Fibroblast of the aortic adventitia (primary cell): ENCODE results near the gene SLC25A11. TPM values are rescaled to one million over a fixed set of nuclear protein-coding genes. Genes with fewer than 3 reads are reported as not detected.

ENCODE experiments used
- DNase-seq: peaks from one replicate; pipeline ENCODE4 v3.0.0-alpha.2; 2010; ENCODE audit warnings: low read depth
- H3K4me3 ChIP-seq: 2 replicates; pipeline ENCODE4 v1.5.1; 2011; ENCODE audit warnings: low read depth, mild to moderate bottlenecking, control low read depth, low read length, moderate library complexity
- total RNA-seq: library from RNA; depleted of rRNA; stranded (reverse); fragments of >200 nt; gene quantifications from 2 replicates; pipeline ENCODE4 v1.2.3, GENCODE V29; 2012; ENCODE audit warnings: low replicate concordance
- TF ChIP-seq, protein P1 (sequence below): IDR thresholded peaks from 2 replicates; pipeline ENCODE4 v1.5.1; 2011; ENCODE audit warnings: mild to moderate bottlenecking, low read length, control low read depth, inconsistent platforms; ENCODE audit not compliant: insufficient read depth

Gene SLC25A11
- total RNA-seq, 1 donor: 49.9 TPM

DNA sequence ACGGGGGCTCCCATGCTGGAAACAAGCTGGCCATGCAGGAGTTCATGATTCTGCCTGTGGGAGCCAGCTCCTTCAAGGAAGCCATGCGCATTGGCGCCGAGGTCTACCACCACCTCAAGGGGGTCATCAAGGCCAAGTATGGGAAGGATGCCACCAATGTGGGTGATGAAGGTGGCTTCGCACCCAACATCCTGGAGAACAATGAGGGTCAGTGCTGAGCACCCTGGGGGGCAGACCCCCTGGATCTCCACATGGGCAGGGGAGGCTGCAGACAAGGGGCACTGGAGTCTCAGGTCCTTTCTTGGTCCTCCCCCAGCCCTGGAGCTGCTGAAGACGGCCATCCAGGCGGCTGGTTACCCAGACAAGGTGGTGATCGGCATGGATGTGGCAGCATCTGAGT, 15.2 kb upstream of the SLC25A11 start:
- no peak for DNase-seq
- TF ChIP-seq, protein P1, sequence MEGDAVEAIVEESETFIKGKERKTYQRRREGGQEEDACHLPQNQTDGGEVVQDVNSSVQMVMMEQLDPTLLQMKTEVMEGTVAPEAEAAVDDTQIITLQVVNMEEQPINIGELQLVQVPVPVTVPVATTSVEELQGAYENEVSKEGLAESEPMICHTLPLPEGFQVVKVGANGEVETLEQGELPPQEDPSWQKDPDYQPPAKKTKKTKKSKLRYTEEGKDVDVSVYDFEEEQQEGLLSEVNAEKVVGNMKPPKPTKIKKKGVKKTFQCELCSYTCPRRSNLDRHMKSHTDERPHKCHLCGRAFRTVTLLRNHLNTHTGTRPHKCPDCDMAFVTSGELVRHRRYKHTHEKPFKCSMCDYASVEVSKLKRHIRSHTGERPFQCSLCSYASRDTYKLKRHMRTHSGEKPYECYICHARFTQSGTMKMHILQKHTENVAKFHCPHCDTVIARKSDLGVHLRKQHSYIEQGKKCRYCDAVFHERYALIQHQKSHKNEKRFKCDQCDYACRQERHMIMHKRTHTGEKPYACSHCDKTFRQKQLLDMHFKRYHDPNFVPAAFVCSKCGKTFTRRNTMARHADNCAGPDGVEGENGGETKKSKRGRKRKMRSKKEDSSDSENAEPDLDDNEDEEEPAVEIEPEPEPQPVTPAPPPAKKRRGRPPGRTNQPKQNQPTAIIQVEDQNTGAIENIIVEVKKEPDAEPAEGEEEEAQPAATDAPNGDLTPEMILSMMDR: no peak
- no peak overlapping the region for H3K4me3 ChIP-seq

DNA sequence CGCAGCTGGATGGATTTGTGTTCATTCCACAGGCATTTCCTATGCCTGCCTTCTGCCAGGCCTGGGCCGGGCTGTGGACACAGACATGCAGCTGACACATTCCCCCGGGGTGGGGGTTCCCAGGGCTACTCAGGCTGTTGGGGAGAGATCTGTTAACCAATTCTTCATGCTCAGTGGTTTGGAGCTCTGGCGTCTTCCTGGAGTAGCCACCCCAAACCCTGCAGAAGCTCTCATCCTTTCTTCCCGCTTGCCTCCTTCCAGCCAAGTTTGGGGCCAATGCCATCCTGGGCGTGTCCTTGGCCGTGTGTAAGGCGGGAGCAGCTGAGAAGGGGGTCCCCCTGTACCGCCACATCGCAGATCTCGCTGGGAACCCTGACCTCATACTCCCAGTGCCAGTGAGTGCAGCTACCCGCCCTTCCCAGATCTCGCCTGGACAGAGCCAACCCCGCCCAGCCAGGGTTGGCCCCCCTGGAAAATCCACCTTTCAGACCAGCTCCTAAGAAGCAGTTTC, 13.7 kb upstream of the SLC25A11 start:
- TF ChIP-seq, protein P1: no peak
- no peak overlapping the region for H3K4me3 ChIP-seq

DNA sequence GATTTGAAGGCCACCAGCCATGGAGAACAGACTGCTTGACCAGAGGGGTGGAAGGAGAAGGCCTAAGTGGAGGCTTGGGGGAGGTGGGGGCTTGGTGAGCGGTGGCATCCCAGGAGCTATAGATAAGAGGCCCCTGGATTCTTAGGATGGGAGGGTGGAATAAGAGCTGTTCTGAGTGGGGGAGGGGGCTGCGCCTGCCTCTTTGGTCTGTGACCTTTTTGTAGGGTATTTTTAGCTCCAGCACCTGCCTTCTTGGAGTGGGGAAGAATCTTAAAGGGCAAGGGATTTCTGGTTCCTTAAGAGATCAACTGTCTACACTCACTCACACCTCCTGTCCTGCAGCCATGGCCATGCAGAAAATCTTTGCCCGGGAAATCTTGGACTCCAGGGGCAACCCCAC, 11.6 kb upstream of the SLC25A11 start:
- no peak overlapping the region for H3K4me3 ChIP-seq
- TF ChIP-seq, protein P1: no peak
- DNase-seq: no peak

More for the DNA sequence above, 13.7 kb upstream of the SLC25A11 start:
- DNase-seq: peak; percentile 62

DNA sequence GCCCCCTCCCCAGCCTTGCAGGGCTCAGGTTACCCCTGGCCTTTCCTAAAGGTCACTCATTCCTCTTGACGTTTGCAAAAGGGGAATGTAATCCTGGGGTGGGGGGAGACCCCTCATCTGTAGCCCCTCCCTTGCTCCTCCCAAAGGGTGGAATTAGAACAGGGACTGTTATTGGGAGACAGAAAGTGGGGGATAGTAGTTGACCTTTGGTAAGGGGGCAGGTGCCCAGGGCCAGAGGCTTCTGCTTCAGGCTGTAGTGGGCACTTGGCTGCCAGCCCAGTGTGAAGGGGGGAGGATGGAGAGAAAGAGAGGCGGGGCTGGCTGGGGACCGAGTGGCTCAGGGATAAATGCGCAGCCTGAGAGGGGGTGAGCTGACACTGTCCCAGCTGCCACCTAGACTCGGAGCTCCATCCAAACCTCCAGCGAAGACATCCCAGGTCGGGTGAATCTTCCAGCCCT, 10.9 kb upstream of the SLC25A11 start, which contains the start of gene ENO3:
Gene ENO3 (plus strand): TSS at position 374 of the 459 bp plus-strand sequence. CDS start 711 bp downstream, outside the sequence.
- TF ChIP-seq, protein P1: no peak
- DNase-seq: no peak
- H3K4me3 ChIP-seq: peak within 1 kb of the TSS; percentile 45

DNA sequence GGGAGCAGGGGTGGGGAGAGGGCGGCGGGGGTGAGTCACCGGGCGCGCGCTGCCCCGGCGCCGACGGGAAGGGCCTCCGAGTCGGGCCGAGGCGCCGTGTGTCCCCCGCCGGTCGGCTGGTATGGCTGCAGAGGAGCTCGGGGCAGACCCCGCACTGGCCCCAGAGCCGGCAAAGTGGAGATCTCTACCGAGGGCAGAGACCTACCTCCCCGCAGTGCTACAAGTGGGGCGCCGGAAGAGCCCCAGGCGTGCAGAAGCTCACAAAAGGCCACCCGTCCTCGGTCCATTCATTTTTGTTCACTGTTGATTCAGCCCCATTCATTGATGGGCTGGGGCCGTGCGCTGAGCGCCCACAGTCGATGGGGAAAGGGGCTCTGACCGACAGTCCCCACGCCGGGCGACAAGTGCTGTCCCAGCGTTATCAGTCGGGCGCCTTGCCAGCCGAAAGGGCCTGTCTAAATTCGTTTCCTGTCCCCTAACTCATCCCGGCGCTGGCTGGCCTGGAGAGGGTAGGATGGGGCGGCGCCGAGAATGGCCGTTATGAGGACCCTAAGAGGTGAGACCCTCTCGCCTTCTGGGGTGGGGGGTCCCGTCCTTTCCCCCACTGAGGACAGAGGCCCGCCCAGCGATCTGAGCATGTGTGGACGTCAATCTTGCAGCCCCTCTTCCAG, 10.4 kb upstream of the SLC25A11 start:
- TF ChIP-seq, protein P1: no peak
- no peak for DNase-seq
- H3K4me3 ChIP-seq: peak overlapping the region; percentile 45

DNA sequence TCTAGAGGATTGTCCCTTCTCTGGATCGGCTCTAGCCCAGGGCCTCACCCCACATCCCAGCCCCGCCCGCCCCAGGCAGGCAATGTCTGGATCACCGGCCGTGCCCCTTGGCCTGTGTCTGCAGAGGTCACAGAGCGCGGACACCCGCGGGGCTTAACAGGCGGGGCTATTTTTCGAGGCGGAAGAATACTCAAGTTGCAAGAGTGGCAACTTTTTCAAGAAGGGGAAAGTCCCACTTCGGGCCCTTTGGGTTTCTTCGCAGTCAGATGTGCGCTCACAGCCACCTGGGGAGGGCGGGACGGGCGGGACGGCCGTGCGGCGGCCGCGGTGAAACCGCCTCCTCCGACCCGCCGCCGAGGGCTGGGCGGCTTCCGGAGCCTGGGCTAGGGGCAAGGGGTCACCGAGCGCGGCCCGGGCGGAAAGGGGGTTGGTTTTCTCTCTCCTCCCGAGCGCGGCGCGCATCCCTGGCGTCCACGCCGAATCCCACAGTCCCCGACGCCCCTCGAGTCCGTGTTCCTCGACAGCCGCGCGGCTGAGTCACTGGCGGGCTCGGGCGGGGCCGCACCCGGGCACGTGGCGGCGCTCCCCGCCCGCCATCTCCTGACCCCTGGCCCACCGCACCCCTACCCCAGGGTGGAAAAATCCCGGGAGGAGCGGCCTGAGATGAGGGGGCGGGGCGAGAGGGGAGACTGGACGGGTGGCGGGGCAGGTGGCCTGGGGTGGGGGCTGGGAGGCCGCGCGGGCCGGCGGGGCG, 9.7 kb upstream of the SLC25A11 start:
- H3K4me3 ChIP-seq: peak overlapping the region; percentile 71
- TF ChIP-seq, protein P1: no peak
- DNase-seq: peak; percentile 69
